Kidney capillary endothelial cell (primary cell): ENCODE measurements around the gene TBX10.
"Not testable (repeated sequence)": the region's sequence is repeated elsewhere in the genome, so short reads cannot be mapped to it uniquely, and the experiment has no call there.

Experiments
- DNase-seq: peaks from one replicate; pipeline ENCODE4 v3.0.0-alpha.2; 2018; ENCODE audit warnings: low spot score

Gene TBX10

DNA sequence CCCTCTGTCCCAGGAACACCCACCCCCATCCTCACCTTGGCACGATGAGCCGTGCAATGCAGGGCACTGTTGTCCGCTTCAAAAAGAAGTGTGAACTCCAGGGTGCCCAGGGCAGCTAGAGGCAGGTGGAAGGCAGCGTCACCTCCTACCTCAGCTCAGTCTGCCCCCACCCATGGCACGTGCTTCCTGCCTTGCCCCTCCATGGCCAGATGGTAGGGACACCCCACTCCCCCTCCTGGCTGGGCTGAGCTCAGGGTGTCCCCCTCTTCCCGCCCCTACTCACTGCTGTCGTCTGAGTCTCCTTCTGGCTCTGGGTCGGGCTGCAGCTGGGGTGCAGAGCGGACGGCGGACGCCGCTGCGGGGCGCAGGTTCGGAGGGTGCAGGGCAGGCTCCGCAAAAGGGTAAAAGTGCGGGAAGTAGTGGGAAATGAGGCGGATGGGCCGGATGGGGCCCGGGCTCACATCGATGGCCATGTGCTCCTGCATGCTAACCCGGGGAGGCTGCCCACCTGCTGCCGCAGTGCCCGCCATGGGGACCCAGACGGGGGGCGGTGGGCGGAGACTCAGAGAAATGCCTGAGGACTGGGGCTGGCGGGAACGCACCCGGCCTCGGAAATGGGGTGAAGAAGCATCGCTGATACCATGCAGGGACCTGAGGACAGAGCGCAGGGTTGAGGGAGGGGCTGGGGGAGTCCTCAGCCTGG lies 23.7 kb downstream of the TBX10 start:
- no peak for DNase-seq

DNA sequence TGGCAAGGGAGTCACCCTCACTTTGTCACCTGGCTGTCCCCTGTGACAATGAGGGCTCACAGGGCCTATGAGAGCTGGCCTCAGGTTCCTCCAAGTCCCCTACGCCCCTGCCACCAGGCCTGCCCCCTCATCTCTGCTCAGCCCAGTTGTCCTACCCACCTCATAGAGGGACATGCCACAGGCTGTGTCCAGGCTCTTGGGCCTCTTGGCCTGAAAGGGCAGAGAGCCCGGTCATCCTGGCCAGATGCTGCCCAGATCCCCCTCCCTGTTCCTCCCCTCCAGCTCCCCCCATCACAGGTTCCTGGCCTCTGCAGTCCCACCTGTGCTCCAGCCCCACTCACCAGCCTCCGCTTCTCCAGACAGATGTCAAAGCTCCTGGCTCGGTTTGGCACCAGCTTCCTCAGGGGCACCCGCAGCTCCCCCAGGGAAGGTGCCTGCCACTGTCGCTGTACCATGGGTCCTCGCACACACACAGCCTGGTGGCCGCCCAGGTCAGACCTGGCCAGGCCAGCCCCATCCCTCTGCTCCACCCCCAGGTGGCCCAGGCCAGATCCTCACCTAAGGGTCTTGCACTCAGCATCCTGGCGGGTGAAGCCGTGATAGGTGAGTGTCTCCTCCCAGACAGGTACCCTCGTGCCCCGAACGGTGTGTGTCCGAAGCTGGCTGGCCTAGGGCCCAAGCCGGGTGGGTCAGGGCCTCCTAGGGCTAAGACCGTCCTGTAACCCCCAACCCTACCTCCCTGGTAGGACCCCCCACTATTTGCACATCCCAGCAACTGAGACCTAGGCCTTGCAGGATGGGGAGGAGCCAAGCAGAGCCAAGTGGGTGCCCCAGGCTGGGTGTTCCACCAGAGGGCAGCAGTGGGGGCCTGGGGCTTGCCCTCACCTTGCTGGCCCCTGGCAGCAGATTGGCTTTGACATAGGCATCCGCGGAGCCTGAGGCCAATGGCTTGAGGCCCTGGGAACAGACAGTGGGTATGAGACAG lies 24.5 kb downstream of the TBX10 start:
- peak; percentile 17 for DNase-seq

DNA sequence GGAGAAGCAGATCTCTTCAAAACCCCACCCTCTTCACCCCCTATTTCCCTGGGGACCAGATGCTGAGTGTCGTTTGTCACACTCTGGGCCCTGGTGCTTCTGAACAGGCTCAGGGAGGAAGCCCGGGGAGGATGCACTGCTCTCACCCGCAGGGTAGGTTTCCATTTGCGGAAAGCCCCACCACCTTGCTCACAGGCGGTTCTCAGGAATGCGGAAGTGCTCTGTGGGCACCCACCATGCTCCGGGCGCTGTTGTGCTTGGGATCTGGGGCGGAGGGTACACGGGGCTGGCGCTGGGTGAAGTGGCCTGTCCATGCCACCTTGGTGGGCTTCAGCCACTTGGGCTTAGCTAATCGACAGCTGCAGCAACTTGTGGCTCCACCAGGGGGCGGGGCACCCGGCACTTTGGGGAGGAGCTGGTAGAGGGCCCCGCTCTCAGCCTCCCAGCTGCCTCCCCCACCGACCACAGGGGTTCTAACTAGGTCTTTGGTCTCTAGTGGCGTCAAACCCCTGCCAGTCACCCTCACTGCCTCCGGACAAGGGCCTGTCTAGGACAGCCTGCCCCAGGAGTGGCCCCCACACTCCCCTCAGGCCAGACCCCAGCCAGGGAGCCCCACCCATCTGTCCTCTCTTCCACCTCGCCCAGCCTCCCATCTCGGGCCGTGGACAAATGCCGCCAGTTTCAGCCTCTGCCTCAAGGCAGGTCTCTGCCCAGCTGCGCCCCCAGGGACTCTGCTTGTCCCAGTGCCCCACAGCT lies 25.4 kb downstream of the TBX10 start:
- DNase-seq: peak; percentile 24

- DNase-seq: no peak
These were observed 26.1 kb downstream of the TBX10 start for GRCh38 chr11:67613313-67613959.

DNA sequence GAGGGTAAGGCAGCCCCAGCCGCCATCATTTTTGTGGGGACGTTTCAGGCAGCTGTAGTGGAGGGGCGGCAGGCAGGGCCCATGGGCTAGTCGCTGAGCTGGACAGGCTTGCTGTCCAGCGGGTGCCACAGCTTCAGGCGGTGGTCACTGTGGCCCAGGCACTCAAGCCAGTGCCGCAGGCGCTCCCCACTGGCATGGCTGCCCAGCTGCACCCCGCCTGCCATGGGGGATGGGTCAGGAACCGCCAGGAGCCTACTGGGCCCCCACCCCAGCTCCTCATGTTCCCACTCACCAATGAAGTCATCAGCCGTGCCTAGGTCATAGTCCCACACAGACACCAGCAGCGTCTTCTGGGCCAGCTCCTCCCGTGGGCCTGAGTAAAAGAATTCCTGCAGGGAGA lies 26.8 kb downstream of the TBX10 start:
- no peak for DNase-seq

DNA sequence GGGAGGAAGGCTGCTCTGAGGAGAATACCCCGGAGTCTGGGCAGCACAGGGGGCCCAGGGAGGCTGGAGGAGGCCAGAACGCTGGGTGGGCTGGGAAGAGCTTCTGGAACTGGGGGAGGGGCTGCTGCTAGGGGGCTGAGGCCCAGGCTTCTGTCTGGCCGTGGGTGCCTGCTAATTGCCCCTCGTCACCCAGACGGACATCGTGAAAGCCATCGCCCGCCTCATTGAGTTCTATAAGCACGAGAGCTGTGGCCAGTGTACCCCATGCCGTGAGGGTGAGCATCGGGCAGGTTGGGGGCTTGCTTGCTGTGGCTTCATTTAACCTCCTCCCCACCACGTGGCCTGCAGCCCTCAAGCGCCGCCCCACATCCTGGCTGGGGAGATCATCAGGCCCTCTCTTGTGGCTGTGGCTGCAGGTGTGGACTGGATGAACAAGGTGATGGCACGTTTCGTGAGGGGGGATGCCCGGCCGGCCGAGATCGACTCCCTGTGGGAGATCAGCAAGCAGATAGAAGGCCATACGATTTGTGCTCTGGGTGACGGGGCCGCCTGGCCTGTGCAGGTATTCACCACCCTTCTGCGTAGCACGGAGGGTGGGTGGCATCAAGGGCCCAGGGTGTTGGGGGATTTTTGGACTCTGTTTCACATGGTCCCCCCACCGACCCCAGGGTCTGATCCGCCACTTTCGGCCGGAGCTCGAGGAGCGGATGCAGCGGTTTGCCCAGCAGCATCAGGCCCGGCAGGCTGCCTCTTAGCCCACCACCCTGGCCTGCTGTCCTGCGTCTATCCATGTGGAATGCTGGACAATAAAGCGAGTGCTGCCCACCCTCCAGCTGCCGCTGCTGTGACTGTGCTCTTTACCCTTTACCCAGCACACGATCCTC lies 27.6 kb downstream of the TBX10 start:
- no peak for DNase-seq

- DNase-seq: no peak
These were observed 28.4 kb downstream of the TBX10 start for GRCh38 chr11:67611165-67611564.

- no peak for DNase-seq
These were observed 29.2 kb downstream of the TBX10 start for GRCh38 chr11:67610302-67610868.

- DNase-seq: no peak
These were observed 30.2 kb downstream of the TBX10 start for GRCh38 chr11:67609316-67609715.

DNA sequence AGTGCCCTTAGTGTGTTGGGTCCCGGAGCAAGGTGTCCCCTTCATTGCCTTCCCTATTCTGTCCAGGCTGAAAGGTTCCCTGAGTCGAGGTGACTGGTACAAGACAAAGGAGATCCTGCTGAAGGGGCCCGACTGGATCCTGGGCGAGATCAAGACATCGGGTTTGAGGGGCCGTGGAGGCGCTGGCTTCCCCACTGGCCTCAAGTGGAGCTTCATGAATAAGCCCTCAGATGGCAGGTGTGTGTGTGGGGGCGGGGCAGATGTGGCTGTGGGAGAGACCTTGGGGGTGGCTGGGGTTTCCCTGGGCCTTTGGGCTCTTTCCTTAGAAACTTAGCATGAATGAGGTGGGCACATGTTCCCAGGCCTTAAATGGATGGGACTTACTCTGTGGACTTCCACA lies 31.1 kb downstream of the TBX10 start:
- DNase-seq: no peak

DNA sequence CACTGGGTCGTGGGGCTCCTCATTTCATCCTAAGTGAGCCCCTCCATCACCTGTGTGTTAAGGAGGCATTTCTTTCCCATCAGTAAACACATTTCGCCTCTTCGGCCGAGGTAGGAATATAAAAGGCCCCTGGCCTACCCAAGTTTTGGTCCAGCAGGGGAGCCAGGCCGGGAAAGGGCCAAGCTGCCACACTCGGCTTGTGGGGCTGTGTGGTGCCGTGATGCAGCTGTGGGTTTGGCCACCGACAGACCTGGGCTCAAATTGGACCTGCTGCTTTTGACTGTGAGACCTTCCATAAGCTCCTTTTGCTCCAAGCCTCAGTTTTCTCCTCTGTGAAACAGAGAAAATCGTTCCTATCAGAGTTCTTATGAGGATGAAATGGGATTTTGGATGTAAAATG lies 32.1 kb downstream of the TBX10 start:
- DNase-seq: no peak

- DNase-seq: peak; percentile 87
These were observed 32.9 kb downstream of the TBX10 start, which contains the start of gene NDUFV1 for GRCh38 chr11:67606492-67607295. TSS of gene NDUFV1 (plus strand) at chr11:67606936. CDS start at chr11:67607005, 69 bp downstream.

DNA sequence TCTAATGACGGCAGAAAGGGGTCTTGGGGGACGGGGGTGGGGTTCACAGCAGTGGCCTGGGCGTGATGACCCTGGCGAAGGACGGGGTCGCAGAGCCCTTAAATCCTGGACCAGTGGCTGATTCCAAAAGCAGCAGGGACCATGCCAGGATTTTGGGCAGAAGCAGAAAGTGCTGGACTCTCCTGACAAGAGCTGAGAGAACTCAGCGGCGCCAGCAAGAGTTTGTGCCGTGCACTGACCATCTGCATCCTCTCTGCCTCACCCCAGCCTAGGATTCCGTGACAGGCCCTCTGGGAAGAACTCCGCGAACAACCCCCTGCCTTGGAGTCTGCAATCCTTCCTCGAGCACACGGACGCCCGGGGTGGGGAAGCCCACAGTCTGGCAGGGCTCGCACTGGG lies 33.5 kb downstream of the TBX10 start:
- no peak for DNase-seq

DNA sequence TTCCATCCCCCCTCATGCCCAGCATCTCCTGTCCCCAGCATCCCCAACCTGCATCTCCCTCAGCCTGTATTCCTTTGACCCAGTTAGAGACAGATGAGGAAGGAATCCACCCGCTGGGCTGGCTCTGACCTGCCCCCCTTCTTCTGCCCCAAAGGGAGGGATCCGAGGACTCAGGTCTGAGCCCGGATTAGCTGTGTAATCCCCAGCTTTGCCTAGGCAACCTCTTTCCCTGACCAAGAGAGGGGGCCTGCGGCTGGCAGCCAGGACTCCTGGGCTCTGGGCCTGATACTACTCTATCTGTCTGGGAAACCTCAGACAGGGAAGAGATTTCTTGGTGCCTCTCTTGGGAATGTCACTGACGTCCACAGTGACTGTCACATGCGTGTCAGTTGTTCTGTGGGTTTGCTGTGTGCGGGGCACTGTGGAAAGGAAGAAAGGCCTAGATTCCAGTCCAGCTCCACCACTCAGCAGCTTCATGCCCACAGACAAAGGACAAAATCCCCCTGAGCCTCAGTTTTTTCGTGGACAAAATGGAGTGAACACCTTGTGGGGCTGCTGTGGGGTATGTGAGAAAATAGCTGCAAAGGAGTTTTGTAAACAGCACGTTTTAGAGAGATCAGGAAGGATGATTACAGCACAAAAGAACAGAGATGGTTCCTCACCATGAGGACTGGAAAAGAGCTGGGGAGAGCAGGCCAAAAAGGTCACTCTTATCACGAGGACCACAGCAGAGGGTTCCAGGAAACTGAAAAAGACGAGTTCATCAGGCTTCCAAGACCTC lies 34.1 kb downstream of the TBX10 start:
- no peak for DNase-seq

DNA sequence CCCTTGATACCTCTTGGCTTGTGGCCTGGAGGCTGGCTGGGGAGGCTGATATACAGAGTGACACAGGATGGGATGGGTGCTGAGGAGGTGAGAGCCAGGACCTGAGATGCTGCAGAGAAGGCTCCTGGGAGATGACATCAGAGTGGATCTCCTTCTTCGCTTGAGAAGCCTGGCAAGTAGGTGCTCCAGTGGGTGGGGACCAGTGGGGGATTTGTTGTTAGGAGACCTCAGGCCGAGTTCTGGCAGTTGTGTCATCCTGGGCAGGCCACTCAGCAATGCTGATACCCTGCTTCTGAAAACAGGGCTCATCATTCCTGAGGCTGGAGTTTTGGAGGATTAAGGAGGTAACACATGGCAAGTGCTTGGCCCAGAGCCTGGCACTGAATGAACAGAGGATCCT lies 34.7 kb downstream of the TBX10 start:
- DNase-seq: no peak

- DNase-seq: not testable (repeated sequence)
These were observed 35.4 kb downstream of the TBX10 start for GRCh38 chr11:67604119-67604518.

- DNase-seq: no peak
These were observed 38.5 kb downstream of the TBX10 start for GRCh38 chr11:67601098-67601497.

DNA sequence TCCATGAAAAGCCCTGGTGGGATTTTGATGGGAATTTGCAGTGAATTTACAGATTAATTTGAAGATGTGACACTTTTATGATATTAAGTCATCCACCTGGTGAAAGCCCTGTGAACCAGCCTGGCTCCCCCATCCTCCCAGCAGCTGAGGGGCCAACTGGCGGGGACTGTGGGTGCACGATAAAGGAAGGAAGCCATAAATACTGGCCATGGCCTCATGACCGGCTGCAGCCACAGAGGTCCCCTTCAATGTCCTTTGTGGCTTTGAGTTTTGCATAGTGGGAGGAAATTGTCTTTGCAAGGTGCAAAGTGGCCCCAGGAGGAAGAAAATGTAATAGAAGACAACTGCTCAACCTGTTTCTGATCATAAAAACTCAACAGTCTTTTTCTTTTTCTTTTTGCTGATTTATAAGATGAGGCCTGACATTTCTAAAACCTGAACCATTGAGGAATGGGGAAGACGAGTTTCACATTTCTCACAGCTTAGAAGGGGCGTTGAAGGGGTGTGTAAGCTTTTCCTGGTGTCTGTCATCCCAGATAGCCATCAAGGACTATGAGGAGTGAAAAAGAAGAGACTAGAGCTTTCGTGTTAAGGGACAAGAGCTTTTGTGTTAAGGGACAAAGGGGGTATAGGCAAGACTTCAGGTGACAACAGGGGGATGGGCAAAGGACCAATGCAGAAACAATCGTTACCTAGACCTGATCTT lies 39.1 kb downstream of the TBX10 start:
- DNase-seq: no peak
